Measurements from ENCODE around the gene SCIMP.
"Not testable (repeated sequence)": the region's sequence is repeated elsewhere in the genome, so short reads cannot be mapped to it uniquely, and the experiment has no call there.

Gene SCIMP

GRCh38 chr17:5191541-5192417, 42.9 kb downstream of the SCIMP start, which contains the start of gene ZNF594:
Gene ZNF594, minus strand, starts transcription at chr17:5191868. Its CDS starts 7,612 bp downstream, at chr17:5184256.
- TF ChIP-seq CTCF (IDR thresholded peaks at IDR 0.05; ENCODE audit: low read depth, low read length, missing control alignments) = peak; percentile 75
- DNase-seq (ENCODE audit: low read depth) = peak; percentile 86

GRCh38 chr17:5184288-5184687, 50.4 kb downstream of the SCIMP start:
- no peak overlapping the region for H3K4me3 ChIP-seq (ENCODE audit: low read depth, low read length)

More at GRCh38 chr17:5191541-5192417, 42.9 kb downstream of the SCIMP start, which contains the start of gene ZNF594:
- peak within 1 kb of the TSS; percentile 76 for H3K4me3 ChIP-seq (ENCODE audit: low read depth, low read length)

GRCh38 chr17:5183410-5183793, 51.3 kb downstream of the SCIMP start:
- TF ChIP-seq CTCF (IDR thresholded peaks at IDR 0.05; ENCODE audit: low read depth, low read length, missing control alignments) = no peak
- DNase-seq (ENCODE audit: low read depth) = no peak
- no peak overlapping the region for H3K4me3 ChIP-seq (ENCODE audit: low read depth, low read length)

More at GRCh38 chr17:5184288-5184687, 50.4 kb downstream of the SCIMP start:
- TF ChIP-seq CTCF (IDR thresholded peaks at IDR 0.05; ENCODE audit: low read depth, low read length, missing control alignments) = no peak
- no peak for DNase-seq (ENCODE audit: low read depth)

GRCh38 chr17:5182597-5183409, 51.9 kb downstream of the SCIMP start:
- TF ChIP-seq CTCF (IDR thresholded peaks at IDR 0.05; ENCODE audit: low read depth, low read length, missing control alignments) = no peak
- DNase-seq (ENCODE audit: low read depth) = no peak
- no peak overlapping the region for H3K4me3 ChIP-seq (ENCODE audit: low read depth, low read length)

DNA sequence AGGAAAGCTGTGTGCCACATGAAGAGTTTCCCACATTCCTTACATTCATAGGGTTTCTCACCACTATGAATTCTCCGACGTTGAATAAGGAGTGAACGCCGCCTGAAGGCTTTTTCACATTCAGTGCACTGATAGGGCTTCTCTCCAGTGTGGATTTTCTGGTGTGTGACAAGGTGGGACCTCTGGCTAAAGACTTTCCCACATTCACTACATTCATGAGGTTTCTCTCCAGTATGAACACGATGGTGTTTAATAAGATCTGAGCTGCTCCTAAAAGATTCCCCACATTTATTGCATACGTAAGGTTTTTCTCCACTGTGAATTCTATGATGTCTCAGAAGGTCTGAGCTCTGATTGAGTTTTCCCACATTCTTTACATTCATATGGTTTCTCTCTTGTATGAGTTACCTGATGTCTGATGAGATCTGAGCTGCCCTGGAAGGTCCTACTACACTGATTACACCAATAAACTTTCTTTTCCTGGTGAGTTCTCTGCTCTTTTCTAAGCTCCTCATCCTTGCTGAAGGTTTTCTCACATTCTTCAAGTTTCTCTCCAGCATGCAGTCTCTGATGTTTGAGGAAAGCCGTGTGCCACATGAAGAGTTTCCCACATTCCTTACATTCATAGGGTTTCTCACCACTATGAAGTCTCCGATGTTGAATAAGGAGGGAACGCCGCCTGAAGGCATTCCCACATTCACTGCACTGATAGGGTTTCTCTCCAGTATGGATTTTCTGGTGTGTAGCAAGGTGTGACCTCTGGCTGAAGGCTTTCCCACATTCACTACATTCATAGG, 53.0 kb downstream of the SCIMP start:
- no peak for TF ChIP-seq CTCF (IDR thresholded peaks at IDR 0.05; ENCODE audit: low read depth, low read length, missing control alignments)
- H3K4me3 ChIP-seq (ENCODE audit: low read depth, low read length) = no peak overlapping the region
- DNase-seq (ENCODE audit: low read depth) = no peak

- no peak for TF ChIP-seq CTCF (IDR thresholded peaks at IDR 0.05; ENCODE audit: low read depth, low read length, missing control alignments)
- H3K4me3 ChIP-seq (ENCODE audit: low read depth, low read length) = no peak overlapping the region
- DNase-seq (ENCODE audit: low read depth) = no peak
Observed at GRCh38 chr17:5179003-5179402, 55.7 kb downstream of the SCIMP start.

DNA sequence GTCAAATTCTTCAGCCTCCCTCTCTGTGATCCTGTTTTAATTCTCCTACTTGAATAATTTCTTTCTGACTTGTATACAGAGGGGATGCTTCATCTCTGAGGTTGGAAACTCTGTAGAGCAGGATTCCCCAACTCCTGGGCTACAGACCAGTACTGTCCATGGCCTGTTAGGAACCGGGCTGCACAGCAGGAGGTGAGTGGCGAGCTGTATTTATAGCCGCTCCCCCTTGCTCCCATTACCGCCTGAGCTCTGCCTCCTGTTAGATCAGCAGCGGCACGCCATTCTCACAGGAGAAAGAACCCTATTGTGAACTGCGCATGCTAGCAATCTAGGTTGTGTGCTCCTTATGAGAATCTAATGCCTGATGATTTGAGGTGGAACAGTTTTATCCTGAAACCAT, 59.6 kb downstream of the SCIMP start:
- not testable (repeated sequence) for H3K4me3 ChIP-seq (ENCODE audit: low read depth, low read length); DNase-seq (ENCODE audit: low read depth)

GRCh38 chr17:5165791-5166564, 68.7 kb downstream of the SCIMP start:
- H3K4me3 ChIP-seq (ENCODE audit: low read depth, low read length); DNase-seq (ENCODE audit: low read depth): not testable (repeated sequence)

Measured in GM12864 (cell line).